ENCODE measurements around the gene FAM124B. TPM values are rescaled to one million over a fixed set of nuclear protein-coding genes. Genes with fewer than 3 reads are reported as not detected.

The FAM124B gene
- total and polyA plus RNA-seq, 2 of the 8 experiments (the other 6 are each of a cell fraction or from before 2014, with no cell fraction given) = 2.1 to 2.6 TPM

- TF ChIP-seq, protein P1, sequence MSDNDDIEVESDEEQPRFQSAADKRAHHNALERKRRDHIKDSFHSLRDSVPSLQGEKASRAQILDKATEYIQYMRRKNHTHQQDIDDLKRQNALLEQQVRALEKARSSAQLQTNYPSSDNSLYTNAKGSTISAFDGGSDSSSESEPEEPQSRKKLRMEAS (IDR thresholded peaks at IDR 0.05) = no peak
- TF ChIP-seq TAF7 (optimal IDR thresholded peaks at IDR 0.05; ENCODE audit: borderline replicate concordance, low read depth, low read length) (no peak), RFX5 (IDR thresholded peaks at IDR 0.05; ENCODE audit: borderline replicate concordance, low read depth, low read length) (no peak)
Measured at GRCh38 chr2:224449212-224450147, 47.6 kb upstream of the FAM124B start (continued).

Data from H1 (cell line).